ENCODE results near the gene OR10V1.

OR10V1 gene

GRCh38 chr11:59666969-59667368 is 46.7 kb downstream of the OR10V1 start:
- peak; percentile 23 for DNase-seq
